ENCODE measurements around the gene RAD1.

Gene RAD1

GRCh38 chr5:34866989-34867471, 48.3 kb downstream of the RAD1 start:
- Histone ChIP-seq H3K9me3 (ENCODE audit: control insufficient read depth in 2 of 2, low read length in 2 of 2) (no peaks in the 10 kb centered on the region), H3K4me1 (ENCODE audit: control insufficient read depth, insufficient read depth, low read length) (no peaks in the 10 kb centered on the region), H3K36me3 (ENCODE audit: control insufficient read depth in 2 of 2, insufficient read depth in 2 of 2, low read length in 2 of 2) (no peaks in the 10 kb centered on the region), H3K9ac (ENCODE audit: low read length in 2 of 2) (no peak overlapping the region), H3K27me3 (ENCODE audit: control insufficient read depth in 1 of 2, insufficient read depth in 2 of 2, low read length in 2 of 2) (no peaks in the 10 kb centered on the region), H3K27ac (ENCODE audit: low read length) (no peak overlapping the region), H3K4me3 (ENCODE audit: low read length in 2 of 2) (no peak overlapping the region)

GRCh38 chr5:34865091-34865490, 50.2 kb downstream of the RAD1 start:
- no peaks in the 10 kb centered on the region for H3K27me3 ChIP-seq (ENCODE audit: control insufficient read depth in 1 of 2, insufficient read depth in 2 of 2, low read length in 2 of 2)
- no peak overlapping the region for H3K4me3 ChIP-seq (ENCODE audit: low read length in 2 of 2)
- no peaks in the 10 kb centered on the region for H3K36me3 ChIP-seq (ENCODE audit: control insufficient read depth in 2 of 2, insufficient read depth in 2 of 2, low read length in 2 of 2)

GRCh38 chr5:34863946-34864345, 51.4 kb downstream of the RAD1 start:
- no peak overlapping the region for H3K9ac ChIP-seq (ENCODE audit: low read length in 2 of 2)
- H3K36me3 ChIP-seq (ENCODE audit: control insufficient read depth in 2 of 2, insufficient read depth in 2 of 2, low read length in 2 of 2), result no peaks in the 10 kb centered on the region
- no peak overlapping the region for H3K4me3 ChIP-seq (ENCODE audit: low read length in 2 of 2)
- no peaks in the 10 kb centered on the region for H3K27me3 ChIP-seq (ENCODE audit: control insufficient read depth in 1 of 2, insufficient read depth in 2 of 2, low read length in 2 of 2)
- no peak overlapping the region for H3K27ac ChIP-seq (ENCODE audit: low read length)
- no peaks in the 10 kb centered on the region for H3K9me3 ChIP-seq (ENCODE audit: control insufficient read depth in 2 of 2, low read length in 2 of 2)
- H3K4me1 ChIP-seq (ENCODE audit: control insufficient read depth, insufficient read depth, low read length), result no peaks in the 10 kb centered on the region

More at GRCh38 chr5:34865091-34865490, 50.2 kb downstream of the RAD1 start:
- H3K9ac ChIP-seq (ENCODE audit: low read length in 2 of 2), result no peak overlapping the region
- H3K9me3 ChIP-seq (ENCODE audit: control insufficient read depth in 2 of 2, low read length in 2 of 2), result no peaks in the 10 kb centered on the region
- no peaks in the 10 kb centered on the region for H3K4me1 ChIP-seq (ENCODE audit: control insufficient read depth, insufficient read depth, low read length)
- H3K27ac ChIP-seq (ENCODE audit: low read length), result no peak overlapping the region

DNA sequence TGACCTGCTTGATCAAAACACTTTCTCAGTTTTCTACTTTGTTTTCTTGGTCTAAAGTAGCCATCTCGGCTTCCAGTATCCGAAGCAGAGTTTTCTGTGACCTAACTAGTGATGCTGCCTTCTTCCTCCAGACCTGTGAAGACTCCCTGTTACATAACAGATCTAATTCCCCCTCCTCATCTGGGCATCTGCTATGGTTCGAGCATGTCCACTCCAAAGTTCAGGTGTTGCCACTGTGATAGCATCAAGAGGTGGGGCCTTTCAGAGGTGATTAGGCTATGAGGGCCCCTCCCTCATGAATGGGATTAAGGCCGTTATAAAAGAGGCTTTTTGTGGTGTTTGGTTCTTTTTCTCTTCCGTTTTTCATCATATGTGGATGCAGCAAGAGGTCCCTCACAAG, 56.1 kb downstream of the RAD1 start:
- H3K36me3 ChIP-seq (ENCODE audit: control insufficient read depth in 2 of 2, insufficient read depth in 2 of 2, low read length in 2 of 2), result no peaks in the 10 kb centered on the region
- no peaks in the 10 kb centered on the region for H3K4me1 ChIP-seq (ENCODE audit: control insufficient read depth, insufficient read depth, low read length)
- no peaks in the 10 kb centered on the region for H3K9me3 ChIP-seq (ENCODE audit: control insufficient read depth in 2 of 2, low read length in 2 of 2)
- no peak overlapping the region for H3K4me3 ChIP-seq (ENCODE audit: low read length in 2 of 2)
- no peak overlapping the region for H3K9ac ChIP-seq (ENCODE audit: low read length in 2 of 2)
- H3K27ac ChIP-seq (ENCODE audit: low read length), result no peak overlapping the region
- no peaks in the 10 kb centered on the region for H3K27me3 ChIP-seq (ENCODE audit: control insufficient read depth in 1 of 2, insufficient read depth in 2 of 2, low read length in 2 of 2)

- no peaks in the 10 kb centered on the region for H3K27me3 ChIP-seq (ENCODE audit: control insufficient read depth in 1 of 2, insufficient read depth in 2 of 2, low read length in 2 of 2)
- no peaks in the 10 kb centered on the region for H3K9me3 ChIP-seq (ENCODE audit: control insufficient read depth in 2 of 2, low read length in 2 of 2)
- H3K4me3 ChIP-seq (ENCODE audit: low read length in 2 of 2), result no peak overlapping the region
- H3K36me3 ChIP-seq (ENCODE audit: control insufficient read depth in 2 of 2, insufficient read depth in 2 of 2, low read length in 2 of 2), result no peaks in the 10 kb centered on the region
- no peaks in the 10 kb centered on the region for H3K4me1 ChIP-seq (ENCODE audit: control insufficient read depth, insufficient read depth, low read length)
- no peak overlapping the region for H3K27ac ChIP-seq (ENCODE audit: low read length)
- no peak overlapping the region for H3K9ac ChIP-seq (ENCODE audit: low read length in 2 of 2)
Measured at GRCh38 chr5:34858790-34859189, 56.5 kb downstream of the RAD1 start.

- Histone ChIP-seq H3K4me1 (ENCODE audit: control insufficient read depth, insufficient read depth, low read length) (no peaks in the 10 kb centered on the region), H3K9me3 (ENCODE audit: control insufficient read depth in 2 of 2, low read length in 2 of 2) (no peaks in the 10 kb centered on the region), H3K27me3 (ENCODE audit: control insufficient read depth in 1 of 2, insufficient read depth in 2 of 2, low read length in 2 of 2) (no peaks in the 10 kb centered on the region), H3K4me3 (ENCODE audit: low read length in 2 of 2) (no peak overlapping the region), H3K36me3 (ENCODE audit: control insufficient read depth in 2 of 2, insufficient read depth in 2 of 2, low read length in 2 of 2) (no peaks in the 10 kb centered on the region), H3K27ac (ENCODE audit: low read length) (no peak overlapping the region), H3K9ac (ENCODE audit: low read length in 2 of 2) (no peak overlapping the region)
Measured at GRCh38 chr5:34857894-34858293, 57.4 kb downstream of the RAD1 start.

- H3K9ac ChIP-seq (ENCODE audit: low read length in 2 of 2), result no peak overlapping the region
- H3K27ac ChIP-seq (ENCODE audit: low read length), result no peak overlapping the region
- no peaks in the 10 kb centered on the region for H3K4me1 ChIP-seq (ENCODE audit: control insufficient read depth, insufficient read depth, low read length)
Measured at GRCh38 chr5:34857161-34857560, 58.1 kb downstream of the RAD1 start.

More at GRCh38 chr5:34857161-34857560, 58.1 kb downstream of the RAD1 start:
- no peaks in the 10 kb centered on the region for H3K36me3 ChIP-seq (ENCODE audit: control insufficient read depth in 2 of 2, insufficient read depth in 2 of 2, low read length in 2 of 2)
- no peaks in the 10 kb centered on the region for H3K9me3 ChIP-seq (ENCODE audit: control insufficient read depth in 2 of 2, low read length in 2 of 2)
- no peak overlapping the region for H3K4me3 ChIP-seq (ENCODE audit: low read length in 2 of 2)
- H3K27me3 ChIP-seq (ENCODE audit: control insufficient read depth in 1 of 2, insufficient read depth in 2 of 2, low read length in 2 of 2), result no peaks in the 10 kb centered on the region

Measured in stomach smooth muscle (tissue), 2 donors.